ENCODE results near the gene SLC31A1.

DNA sequence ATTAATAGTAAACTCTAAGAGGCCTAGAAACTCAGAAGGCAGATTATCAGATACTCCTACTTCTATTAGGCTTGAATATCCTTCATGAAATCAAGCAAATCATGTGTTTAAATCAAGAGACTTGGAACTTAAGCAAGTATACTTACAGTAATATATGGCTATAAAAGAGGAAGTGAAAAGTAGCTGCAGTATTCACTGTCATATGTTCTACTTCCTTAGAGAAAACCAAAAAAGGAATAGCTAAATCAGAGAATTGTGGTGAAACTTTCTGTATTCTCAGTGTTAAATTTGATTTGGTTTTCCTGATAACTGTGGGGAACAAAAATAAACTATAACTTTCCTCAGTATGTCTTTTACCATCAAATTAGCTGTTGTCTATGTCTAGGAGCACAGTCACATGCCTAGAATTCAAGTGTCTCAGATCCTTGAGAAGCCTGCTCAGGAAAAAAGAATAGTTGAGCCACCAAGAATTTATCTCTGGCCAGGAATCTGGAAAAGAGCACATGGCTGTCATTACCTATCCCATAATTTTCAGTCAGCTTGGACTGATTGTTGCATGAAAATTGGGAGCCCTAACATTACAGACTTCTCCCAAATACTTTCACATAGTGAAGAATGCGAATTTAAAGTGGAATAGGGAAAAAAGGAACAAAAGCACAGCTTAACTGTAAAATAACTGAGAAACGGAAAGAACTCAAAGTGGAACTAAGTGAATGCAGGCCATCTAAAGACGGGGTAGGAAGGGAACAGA lies 2.0 kb upstream of the SLC31A1 start:
- TF ChIP-seq SNAI2 (CRISPR knock-in tag; IDR thresholded peaks at IDR 0.05): no peak
- TF ChIP-seq, protein P1, sequence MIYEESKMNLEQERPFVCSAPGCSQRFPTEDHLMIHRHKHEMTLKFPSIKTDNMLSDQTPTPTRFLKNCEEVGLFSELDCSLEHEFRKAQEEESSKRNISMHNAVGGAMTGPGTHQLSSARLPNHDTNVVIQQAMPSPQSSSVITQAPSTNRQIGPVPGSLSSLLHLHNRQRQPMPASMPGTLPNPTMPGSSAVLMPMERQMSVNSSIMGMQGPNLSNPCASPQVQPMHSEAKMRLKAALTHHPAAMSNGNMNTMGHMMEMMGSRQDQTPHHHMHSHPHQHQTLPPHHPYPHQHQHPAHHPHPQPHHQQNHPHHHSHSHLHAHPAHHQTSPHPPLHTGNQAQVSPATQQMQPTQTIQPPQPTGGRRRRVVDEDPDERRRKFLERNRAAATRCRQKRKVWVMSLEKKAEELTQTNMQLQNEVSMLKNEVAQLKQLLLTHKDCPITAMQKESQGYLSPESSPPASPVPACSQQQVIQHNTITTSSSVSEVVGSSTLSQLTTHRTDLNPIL (CRISPR knock-in tag; IDR thresholded peaks at IDR 0.05; ENCODE audit: low read depth): no peak
- TF ChIP-seq TOX (CRISPR knock-in tag; IDR thresholded peaks at IDR 0.05; ENCODE audit: borderline replicate concordance): no peak
- no peak for TF ChIP-seq ZFP3 (CRISPR knock-in tag; IDR thresholded peaks at IDR 0.05)
- TF ChIP-seq, protein P2, sequence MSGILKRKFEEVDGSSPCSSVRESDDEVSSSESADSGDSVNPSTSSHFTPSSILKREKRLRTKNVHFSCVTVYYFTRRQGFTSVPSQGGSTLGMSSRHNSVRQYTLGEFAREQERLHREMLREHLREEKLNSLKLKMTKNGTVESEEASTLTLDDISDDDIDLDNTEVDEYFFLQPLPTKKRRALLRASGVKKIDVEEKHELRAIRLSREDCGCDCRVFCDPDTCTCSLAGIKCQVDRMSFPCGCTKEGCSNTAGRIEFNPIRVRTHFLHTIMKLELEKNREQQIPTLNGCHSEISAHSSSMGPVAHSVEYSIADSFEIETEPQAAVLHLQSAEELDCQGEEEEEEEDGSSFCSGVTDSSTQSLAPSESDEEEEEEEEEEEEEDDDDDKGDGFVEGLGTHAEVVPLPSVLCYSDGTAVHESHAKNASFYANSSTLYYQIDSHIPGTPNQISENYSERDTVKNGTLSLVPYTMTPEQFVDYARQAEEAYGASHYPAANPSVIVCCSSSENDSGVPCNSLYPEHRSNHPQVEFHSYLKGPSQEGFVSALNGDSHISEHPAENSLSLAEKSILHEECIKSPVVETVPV (CRISPR knock-in tag; IDR thresholded peaks at IDR 0.05): no peak
- TF ChIP-seq, protein P3, sequence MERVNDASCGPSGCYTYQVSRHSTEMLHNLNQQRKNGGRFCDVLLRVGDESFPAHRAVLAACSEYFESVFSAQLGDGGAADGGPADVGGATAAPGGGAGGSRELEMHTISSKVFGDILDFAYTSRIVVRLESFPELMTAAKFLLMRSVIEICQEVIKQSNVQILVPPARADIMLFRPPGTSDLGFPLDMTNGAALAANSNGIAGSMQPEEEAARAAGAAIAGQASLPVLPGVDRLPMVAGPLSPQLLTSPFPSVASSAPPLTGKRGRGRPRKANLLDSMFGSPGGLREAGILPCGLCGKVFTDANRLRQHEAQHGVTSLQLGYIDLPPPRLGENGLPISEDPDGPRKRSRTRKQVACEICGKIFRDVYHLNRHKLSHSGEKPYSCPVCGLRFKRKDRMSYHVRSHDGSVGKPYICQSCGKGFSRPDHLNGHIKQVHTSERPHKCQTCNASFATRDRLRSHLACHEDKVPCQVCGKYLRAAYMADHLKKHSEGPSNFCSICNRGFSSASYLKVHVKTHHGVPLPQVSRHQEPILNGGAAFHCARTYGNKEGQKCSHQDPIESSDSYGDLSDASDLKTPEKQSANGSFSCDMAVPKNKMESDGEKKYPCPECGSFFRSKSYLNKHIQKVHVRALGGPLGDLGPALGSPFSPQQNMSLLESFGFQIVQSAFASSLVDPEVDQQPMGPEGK (CRISPR knock-in tag; IDR thresholded peaks at IDR 0.05; ENCODE audit: borderline replicate concordance): no peak
- no peak for TF ChIP-seq ZFP30 (CRISPR knock-in tag; IDR thresholded peaks at IDR 0.05)
- no peak for TF ChIP-seq PPARA (CRISPR knock-in tag; IDR thresholded peaks at IDR 0.05; ENCODE audit: borderline replicate concordance)
- TF ChIP-seq BACH2 (CRISPR knock-in tag; IDR thresholded peaks at IDR 0.05; ENCODE audit: borderline replicate concordance): no peak
- no peak for TF ChIP-seq ZNF8 (CRISPR knock-in tag; IDR thresholded peaks at IDR 0.05)
- no peak for TF ChIP-seq ISL1 (CRISPR knock-in tag; IDR thresholded peaks at IDR 0.05)
- TF ChIP-seq ZC3H10 (CRISPR knock-in tag; IDR thresholded peaks at IDR 0.05): no peak
